DND-41 (cell line): ENCODE results near the gene LRRC4B.

Source experiments
- EZH2 ChIP-seq: IDR thresholded peaks from 3 replicates; pipeline ENCODE4 v1.6.1; 2012; ENCODE audit warnings: borderline replicate concordance, low read depth, mild to moderate bottlenecking, moderate library complexity, low read length, inconsistent platforms; ENCODE audit not compliant: severe bottlenecking
- TF ChIP-seq, protein P1 (sequence below): IDR thresholded peaks from 2 replicates; pipeline ENCODE4 v1.5.1; 2012; ENCODE audit warnings: borderline replicate concordance, low read length, moderate library complexity, mild to moderate bottlenecking; ENCODE audit not compliant: poor library complexity, severe bottlenecking; ENCODE audit errors: extremely low read depth

DNA sequence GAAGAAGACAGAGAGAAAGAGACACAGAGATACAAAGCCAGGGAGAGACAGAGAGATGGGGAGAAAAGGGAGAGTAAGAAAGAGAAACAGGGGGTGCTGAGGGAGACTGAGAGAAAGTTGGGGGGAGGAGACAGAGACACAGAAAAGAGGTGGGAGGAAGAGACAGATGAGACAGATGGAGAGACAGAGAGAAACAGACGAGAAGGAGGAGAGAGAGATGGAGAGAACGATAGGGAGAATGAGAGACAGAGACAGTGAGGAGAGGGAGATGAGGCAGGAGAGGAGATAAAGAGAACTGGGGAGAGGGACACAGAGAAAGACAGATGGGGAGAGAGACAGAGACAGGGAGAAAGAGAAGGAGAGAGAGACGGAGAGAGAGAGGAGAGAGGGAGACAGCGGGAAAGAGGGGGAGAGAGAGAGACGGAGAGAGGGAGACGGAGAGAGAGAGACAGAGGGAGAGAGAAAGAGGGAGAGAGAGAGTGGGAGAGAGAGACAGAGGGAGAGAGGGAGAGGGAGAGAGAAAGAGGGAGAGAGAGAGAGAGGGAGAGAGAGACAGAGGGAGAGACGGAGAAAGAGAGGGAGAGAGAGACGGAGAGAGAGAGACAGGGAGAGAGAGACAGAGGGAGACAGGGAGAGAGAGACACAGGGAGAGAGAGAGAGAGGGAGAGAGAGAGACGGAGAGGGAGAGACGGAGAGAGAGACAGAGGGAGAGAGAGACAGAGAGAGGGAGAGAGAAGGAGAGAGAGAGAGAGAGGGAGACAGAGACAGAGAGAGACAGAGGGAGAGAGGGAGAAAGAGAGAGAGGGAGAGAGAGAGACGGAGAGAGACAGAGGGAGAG is 69.8 kb downstream of the LRRC4B start:
- TF ChIP-seq, protein P1, sequence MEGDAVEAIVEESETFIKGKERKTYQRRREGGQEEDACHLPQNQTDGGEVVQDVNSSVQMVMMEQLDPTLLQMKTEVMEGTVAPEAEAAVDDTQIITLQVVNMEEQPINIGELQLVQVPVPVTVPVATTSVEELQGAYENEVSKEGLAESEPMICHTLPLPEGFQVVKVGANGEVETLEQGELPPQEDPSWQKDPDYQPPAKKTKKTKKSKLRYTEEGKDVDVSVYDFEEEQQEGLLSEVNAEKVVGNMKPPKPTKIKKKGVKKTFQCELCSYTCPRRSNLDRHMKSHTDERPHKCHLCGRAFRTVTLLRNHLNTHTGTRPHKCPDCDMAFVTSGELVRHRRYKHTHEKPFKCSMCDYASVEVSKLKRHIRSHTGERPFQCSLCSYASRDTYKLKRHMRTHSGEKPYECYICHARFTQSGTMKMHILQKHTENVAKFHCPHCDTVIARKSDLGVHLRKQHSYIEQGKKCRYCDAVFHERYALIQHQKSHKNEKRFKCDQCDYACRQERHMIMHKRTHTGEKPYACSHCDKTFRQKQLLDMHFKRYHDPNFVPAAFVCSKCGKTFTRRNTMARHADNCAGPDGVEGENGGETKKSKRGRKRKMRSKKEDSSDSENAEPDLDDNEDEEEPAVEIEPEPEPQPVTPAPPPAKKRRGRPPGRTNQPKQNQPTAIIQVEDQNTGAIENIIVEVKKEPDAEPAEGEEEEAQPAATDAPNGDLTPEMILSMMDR, result no peak
- TF ChIP-seq EZH2, result no peak
